GM19372 (cell line): Measurements from ENCODE around the gene ABCA3.
"Not testable (repeated sequence)": the region's sequence is repeated elsewhere in the genome, so short reads cannot be mapped to it uniquely, and the experiment has no call there.

ENCODE experiments used
- ATAC-seq: cut with Tn5 transposase; IDR thresholded peaks from one replicate; pipeline ENCODE4 v1.9.1; 2021; ENCODE audit warnings: mild to moderate bottlenecking, low read depth, moderate library complexity; ENCODE audit not compliant: unreplicated experiment

The ABCA3 gene

GRCh38 chr16:2340564-2341455, at the start of gene ABCA3:
TSS of gene ABCA3 (minus strand) at chr16:2340728. CDS start at chr16:2326466, 14,262 bp downstream.
- peak; percentile 93 for ATAC-seq

- no peak for ATAC-seq
Observed at GRCh38 chr16:2388875-2389433, 48.4 kb upstream of the ABCA3 start.

GRCh38 chr16:2388139-2388874, 47.8 kb upstream of the ABCA3 start:
- no peak for ATAC-seq

- no peak for ATAC-seq
Observed at GRCh38 chr16:2386990-2387389, 46.5 kb upstream of the ABCA3 start.

- ATAC-seq: not testable (repeated sequence)
Observed at GRCh38 chr16:2385982-2386381, 45.5 kb upstream of the ABCA3 start.

- no peak for ATAC-seq
Observed at GRCh38 chr16:2385190-2385836, 44.8 kb upstream of the ABCA3 start.

- ATAC-seq: no peak
Observed at GRCh38 chr16:2384426-2384825, 43.9 kb upstream of the ABCA3 start.

- ATAC-seq: no peak
Observed at GRCh38 chr16:2383501-2383900, 43.0 kb upstream of the ABCA3 start.

GRCh38 chr16:2374644-2375043, 34.1 kb upstream of the ABCA3 start:
- ATAC-seq: no peak

GRCh38 chr16:2373176-2373575, 32.6 kb upstream of the ABCA3 start:
- ATAC-seq: no peak

GRCh38 chr16:2372684-2373083, 32.2 kb upstream of the ABCA3 start:
- ATAC-seq: no peak

GRCh38 chr16:2371421-2371820, 30.9 kb upstream of the ABCA3 start:
- no peak for ATAC-seq

- no peak for ATAC-seq
Observed at GRCh38 chr16:2370721-2371120, 30.2 kb upstream of the ABCA3 start.

- no peak for ATAC-seq
Observed at GRCh38 chr16:2366660-2367309, 26.3 kb upstream of the ABCA3 start.

GRCh38 chr16:2365397-2366294, 25.1 kb upstream of the ABCA3 start:
- no peak for ATAC-seq

GRCh38 chr16:2364638-2365210, 24.2 kb upstream of the ABCA3 start:
- ATAC-seq: no peak

GRCh38 chr16:2362218-2362617, 21.7 kb upstream of the ABCA3 start:
- no peak for ATAC-seq

GRCh38 chr16:2361129-2361528, 20.6 kb upstream of the ABCA3 start:
- ATAC-seq: no peak

GRCh38 chr16:2359919-2360318, 19.4 kb upstream of the ABCA3 start:
- no peak for ATAC-seq
